Skin epidermis (tissue), 12 donors: ENCODE data around the gene TMEM221.

Source experiments
- H3K27ac ChIP-seq, 21 experiments: fragments of 200-600 bp; sonication (generic) in 11 of 21; one replicate each; pipeline ENCODE4 v1.5.0; 2020; ENCODE audit warnings: mild to moderate bottlenecking in 3 of 21, inconsistent platforms in 2 of 21, moderate library complexity in 2 of 21
- H3K4me3 ChIP-seq, 7 experiments: fragments of 200-600 bp; sonication (generic) in 2 of 7; one replicate each; pipeline ENCODE4 v1.5.0; 2020; ENCODE audit warnings: inconsistent platforms in 2 of 7, mild to moderate bottlenecking in 2 of 7, moderate library complexity in 1 of 7

The TMEM221 gene

GRCh38 chr19:17448131-17448967, at the start of gene TMEM221:
Gene TMEM221, minus strand, starts transcription at chr19:17448668. Its CDS starts 206 bp downstream, at chr19:17448462.
- H3K27ac ChIP-seq, result peak within 1 kb of the TSS in 3 of 21 experiments; percentile 6 to 54 (median 8)
- peak within 1 kb of the TSS; percentile 11 to 31 (median 13) for H3K4me3 ChIP-seq

GRCh38 chr19:17497149-17497798, 48.8 kb upstream of the TMEM221 start:
- Histone ChIP-seq H3K27ac (peak overlapping the region in 1 of 21 experiments; percentile 19), H3K4me3 (no peak overlapping the region)

GRCh38 chr19:17496337-17496997, 48.0 kb upstream of the TMEM221 start:
- Histone ChIP-seq H3K4me3 (no peak overlapping the region), H3K27ac (no peak overlapping the region)

DNA sequence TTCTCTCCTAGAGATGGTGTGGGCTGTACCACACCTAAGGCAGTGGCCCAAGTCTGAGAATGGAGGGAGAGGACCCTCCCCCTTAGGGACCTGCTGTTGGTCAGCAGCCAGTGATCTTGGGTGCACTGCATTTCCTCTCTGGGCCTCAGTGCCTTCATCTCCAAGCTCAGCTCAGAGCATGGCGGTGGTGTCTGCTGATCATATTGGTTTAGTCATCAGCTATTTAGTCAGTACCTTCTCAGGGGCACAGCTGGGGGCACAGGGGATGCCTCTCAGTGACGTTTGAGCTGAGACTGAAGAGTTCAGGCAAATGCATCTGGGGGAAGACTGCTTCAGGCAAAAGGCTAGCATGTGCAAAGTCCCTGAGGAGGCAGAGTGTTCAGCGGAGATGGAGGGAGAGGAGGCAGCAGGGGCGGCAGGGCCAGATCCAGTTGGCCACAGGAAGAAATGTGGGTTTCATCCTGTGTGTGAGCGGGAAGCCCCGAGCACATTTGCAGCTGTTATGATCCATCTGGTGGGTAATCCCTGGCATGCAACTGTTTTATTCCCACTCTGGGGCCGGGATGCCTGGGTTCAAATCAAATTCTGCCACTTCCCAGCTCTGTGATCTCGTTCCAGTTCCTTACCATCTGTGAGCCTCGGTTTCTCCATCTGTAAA, 47.3 kb upstream of the TMEM221 start:
- H3K27ac ChIP-seq, result no peak overlapping the region
- H3K4me3 ChIP-seq, result no peak overlapping the region

GRCh38 chr19:17491287-17491686, 42.8 kb upstream of the TMEM221 start:
- no peak overlapping the region for H3K4me3 ChIP-seq
- peak overlapping the region in 7 of 21 experiments; percentile 2 to 64 (median 49) for H3K27ac ChIP-seq

GRCh38 chr19:17490411-17490810, 41.9 kb upstream of the TMEM221 start:
- H3K27ac ChIP-seq, result peak overlapping the region in 9 of 21 experiments; percentile 2 to 64 (median 33)
- no peak overlapping the region for H3K4me3 ChIP-seq

GRCh38 chr19:17489392-17490030, 41.0 kb upstream of the TMEM221 start:
- no peak overlapping the region for H3K4me3 ChIP-seq
- H3K27ac ChIP-seq, result peak overlapping the region in 12 of 21 experiments; percentile 29 to 70 (median 48)

GRCh38 chr19:17488593-17489391, 40.3 kb upstream of the TMEM221 start:
- Histone ChIP-seq H3K27ac (peak overlapping the region in 14 of 21 experiments; percentile 5 to 70 (median 48)), H3K4me3 (peak overlapping the region in 2 of 7 experiments; percentile 3 to 17)

DNA sequence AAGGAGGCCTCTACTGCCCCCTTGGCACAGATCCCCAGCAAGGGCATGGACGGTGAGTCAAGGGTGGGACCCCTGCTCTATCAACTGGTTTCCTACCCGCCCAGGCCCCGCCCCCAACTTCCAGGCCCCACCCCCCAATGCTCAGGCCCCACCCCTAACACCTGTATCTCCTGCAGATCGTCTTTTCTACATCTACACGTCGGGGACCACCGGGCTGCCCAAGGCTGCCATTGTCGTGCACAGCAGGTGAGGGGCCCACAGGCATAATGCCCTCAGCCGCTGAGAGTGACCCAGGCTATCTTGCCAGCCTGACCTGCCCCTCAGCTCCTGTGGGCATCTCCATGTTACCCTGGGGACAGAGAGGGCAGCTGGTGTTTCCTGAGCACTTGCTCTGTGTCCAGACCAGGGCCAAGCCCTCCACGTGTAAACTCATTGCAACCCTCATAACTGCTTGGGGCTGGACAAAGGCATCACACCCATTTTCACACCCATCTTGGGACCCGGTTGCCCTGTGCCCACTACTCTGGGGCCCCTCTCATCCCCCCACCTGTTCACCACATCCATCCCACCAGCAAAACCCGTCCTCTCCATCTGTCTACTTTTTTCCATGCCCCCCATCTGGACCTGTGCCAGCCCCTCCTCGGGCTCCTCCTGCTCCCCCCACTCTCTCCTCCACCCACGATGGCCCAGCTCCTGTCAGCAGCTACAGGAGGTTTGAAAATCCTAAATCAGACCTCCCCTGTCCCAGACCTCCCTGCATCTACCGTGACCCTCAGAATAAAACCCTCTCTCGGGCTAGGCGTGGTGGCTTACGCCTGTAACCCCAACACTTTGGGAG, 39.0 kb upstream of the TMEM221 start:
- Histone ChIP-seq H3K4me3 (no peak overlapping the region), H3K27ac (peak overlapping the region in 5 of 21 experiments; percentile 30 to 70 (median 57))

DNA sequence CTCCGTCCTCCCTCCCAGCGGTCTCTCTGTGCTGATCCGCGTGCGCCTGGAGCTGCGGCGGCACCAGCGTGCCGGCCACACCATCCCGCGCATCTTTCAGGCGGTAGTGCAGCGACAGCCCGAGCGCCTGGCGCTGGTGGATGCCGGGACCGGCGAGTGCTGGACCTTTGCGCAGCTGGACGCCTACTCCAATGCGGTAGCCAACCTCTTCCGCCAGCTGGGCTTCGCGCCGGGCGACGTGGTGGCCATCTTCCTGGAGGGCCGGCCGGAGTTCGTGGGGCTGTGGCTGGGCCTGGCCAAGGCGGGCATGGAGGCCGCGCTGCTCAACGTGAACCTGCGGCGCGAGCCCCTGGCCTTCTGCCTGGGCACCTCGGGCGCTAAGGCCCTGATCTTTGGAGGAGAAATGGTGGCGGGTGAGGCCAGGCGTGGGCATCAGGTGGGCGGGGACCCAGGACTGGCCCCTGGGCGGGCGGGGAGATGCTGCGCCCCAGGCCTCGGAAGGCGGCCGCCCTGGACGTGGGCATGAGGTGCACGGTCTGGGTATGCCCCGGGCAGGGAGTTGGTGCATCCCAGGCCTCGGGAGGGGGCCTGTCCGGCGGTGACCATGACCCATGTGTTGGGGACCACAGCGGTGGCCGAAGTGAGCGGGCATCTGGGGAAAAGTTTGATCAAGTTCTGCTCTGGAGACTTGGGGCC, 38.2 kb upstream of the TMEM221 start:
- Histone ChIP-seq H3K27ac (peak overlapping the region in 1 of 21 experiments; percentile 30), H3K4me3 (no peak overlapping the region)

GRCh38 chr19:17484520-17485185, 36.2 kb upstream of the TMEM221 start:
- H3K27ac ChIP-seq, result peak overlapping the region in 1 of 21 experiments; percentile 8
- H3K4me3 ChIP-seq, result no peak overlapping the region

DNA sequence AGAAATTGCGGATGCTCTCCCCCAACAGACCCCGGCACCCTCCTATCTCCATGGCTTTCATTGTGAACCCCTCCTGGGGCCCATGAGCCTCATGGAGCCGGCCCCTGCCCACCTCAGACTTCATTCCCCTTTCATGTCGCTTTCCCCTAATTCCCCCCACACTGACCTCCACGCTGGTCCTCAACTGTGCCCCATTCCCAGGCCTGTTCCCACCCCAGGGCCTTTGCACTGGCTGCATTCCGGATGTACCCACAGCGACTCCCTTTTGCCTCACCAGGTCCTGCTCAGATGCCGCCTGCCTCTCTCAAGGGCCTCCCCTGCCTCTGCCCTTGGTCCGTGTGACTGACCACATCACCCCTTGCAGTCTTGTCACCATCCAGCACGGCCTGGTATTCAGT, 35.1 kb upstream of the TMEM221 start:
- Histone ChIP-seq H3K27ac (no peak overlapping the region), H3K4me3 (no peak overlapping the region)

DNA sequence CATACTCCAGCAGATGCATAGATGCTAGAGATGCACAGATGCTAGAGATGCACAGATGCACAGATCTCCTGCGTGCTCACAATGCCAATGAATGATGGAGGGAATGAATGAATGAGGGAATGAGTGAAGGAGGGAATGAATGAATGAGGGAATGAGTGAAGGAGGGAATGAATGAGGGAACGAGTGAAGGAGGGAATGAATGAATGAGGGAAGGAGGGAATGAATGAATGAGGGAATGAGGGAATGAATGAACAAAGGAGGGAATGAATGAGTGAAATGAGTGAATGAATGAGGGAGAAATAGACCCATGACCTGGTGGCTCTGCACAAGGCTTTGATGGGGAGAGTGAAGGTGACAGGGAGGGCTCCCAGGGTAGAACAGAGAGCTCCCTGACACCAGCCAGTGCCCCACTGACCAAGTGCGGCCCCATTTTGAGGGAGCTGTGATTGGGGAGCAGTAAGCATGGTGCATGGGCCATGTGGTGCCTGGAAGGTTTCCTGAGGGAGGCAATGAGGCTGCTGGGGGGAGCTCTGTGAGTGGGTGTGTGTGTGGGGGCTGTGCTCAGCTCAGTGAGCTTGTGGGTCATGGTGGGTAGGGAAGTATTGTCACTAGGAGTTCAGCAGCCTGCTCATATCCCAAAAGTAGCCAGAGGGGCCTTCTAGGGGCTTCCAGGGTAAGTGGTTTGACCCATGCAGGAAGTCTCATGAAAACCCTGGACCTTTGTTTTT, 34.6 kb upstream of the TMEM221 start:
- no peak overlapping the region for H3K4me3 ChIP-seq
- no peak overlapping the region for H3K27ac ChIP-seq

GRCh38 chr19:17481986-17482385, 33.5 kb upstream of the TMEM221 start:
- H3K4me3 ChIP-seq, result no peak overlapping the region
- H3K27ac ChIP-seq, result no peak overlapping the region

DNA sequence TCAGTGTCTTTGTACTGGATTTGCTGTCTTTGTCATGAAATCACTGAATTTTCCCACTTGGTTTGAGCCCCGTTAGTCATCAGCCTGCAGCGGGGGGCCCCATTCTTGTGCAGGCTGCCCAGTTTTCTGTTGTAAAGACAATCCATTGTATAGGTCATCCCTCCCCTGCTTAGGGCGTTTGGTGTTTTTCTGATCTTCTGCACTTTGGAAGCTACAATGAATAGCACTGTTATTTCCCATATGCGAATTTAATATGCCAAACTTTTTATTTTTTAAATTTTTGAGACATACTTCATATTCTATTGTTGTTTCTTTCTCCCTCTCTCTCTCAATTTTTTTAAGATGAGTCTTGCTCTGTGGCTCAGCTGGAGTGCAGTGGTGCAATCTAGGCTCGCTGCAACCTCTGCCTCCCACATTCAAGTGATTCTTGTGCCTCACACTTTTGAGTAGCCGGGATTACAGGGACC, 30.9 kb upstream of the TMEM221 start:
- Histone ChIP-seq H3K27ac (peak overlapping the region in 10 of 21 experiments; percentile 5 to 81 (median 48)), H3K4me3 (no peak overlapping the region)
